ENCODE data around the gene STIL. TPM values are rescaled to one million over a fixed set of nuclear protein-coding genes. Genes with fewer than 3 reads are reported as not detected.

Gene STIL
- polyA plus RNA-seq, 1 donor (not counting 4 experiments of a cell fraction or from before 2014, with no cell fraction given): 10.5 TPM

DNA sequence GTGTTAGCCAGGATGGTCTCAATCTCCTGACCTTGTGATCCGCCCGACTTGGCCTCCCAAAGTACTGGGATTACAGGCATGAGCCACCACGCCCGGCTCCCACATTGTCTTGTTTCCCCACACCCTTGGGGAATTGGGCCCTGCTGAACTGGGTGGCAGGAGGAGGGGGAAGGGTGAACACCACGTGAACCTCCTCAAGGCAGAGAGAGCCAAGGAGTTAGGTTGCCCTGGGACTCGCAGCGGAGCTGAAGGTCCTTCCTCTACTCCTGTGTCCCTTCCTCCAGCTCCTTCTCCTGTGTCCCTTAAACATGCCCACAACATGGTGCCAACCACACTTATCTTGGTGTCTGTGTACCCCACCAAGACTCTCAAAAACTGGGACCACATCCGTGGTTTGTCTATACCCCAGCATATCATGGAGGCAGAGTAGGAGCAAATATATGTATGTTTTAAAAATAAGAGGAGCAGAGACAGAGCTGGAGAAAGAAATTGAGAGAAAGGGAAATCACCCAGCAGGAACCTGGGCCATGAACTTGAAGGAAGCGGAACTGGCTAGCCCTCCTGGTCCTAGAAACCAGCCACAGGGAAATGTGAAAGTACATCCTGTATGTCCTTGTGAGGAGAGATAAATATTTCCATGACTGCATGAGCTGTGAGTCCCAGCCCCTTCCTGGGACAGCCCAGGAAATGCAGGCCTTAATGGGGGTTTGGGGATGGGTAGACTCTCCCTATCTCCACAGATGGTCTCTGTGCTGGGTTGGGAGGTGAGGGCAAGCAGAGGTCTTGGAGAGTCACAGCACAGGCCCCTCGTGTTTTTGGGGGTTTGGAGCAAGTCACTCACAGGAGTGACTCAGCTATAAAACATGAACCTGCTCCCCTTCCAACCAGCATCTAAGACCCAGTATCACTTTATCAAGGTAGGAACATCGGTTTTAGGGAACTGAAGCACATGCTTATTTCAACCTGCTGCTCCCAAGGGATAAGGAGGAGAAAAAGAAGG is 72.5 kb downstream of the STIL start:
- Histone ChIP-seq H3K27me3 (ENCODE audit: control insufficient read depth, extremely low read depth, insufficient read depth, low read length) (no peaks in the 10 kb centered on the region), H3K27ac (ENCODE audit: control insufficient read depth, insufficient read depth, low read length) (no peak overlapping the region), H3K9ac (ENCODE audit: control insufficient read depth, extremely low read depth, insufficient read depth, low read length) (no peak overlapping the region), H3K79me2 (ENCODE audit: control insufficient read depth, insufficient read depth, low read length) (no peaks in the 10 kb centered on the region), H3K36me3 (ENCODE audit: control insufficient read depth in 2 of 2, extremely low read depth in 1 of 2, insufficient read depth in 2 of 2, low read length in 2 of 2) (no peaks in the 10 kb centered on the region), H3K9me1 (ENCODE audit: control insufficient read depth, extremely low read depth, insufficient read depth, low read length) (no peaks in the 10 kb centered on the region), H3K4me1 (ENCODE audit: control insufficient read depth, extremely low read depth, insufficient read depth, low read length) (no peaks in the 10 kb centered on the region), H3K4me2 (ENCODE audit: control insufficient read depth, extremely low read depth, insufficient read depth, low read depth, low read length) (no peak overlapping the region), H4K20me1 (ENCODE audit: control insufficient read depth, extremely low read depth, insufficient read depth, low read length) (no peaks in the 10 kb centered on the region), H3K4me3 (ENCODE audit: control insufficient read depth in 2 of 3, extremely low read depth in 1 of 3, insufficient read depth in 2 of 3, low read depth in 1 of 3, low read length in 3 of 3) (no peak overlapping the region), H2AFZ (ENCODE audit: control insufficient read depth, low read length) (no peak overlapping the region), H3K9me3 (ENCODE audit: control insufficient read depth, low read depth, low read length) (no peaks in the 10 kb centered on the region)
- DNase-seq (ENCODE audit: low read depth, low spot score) (no peak), FAIRE-seq (no peak)
- dilution Hi-C loops (cut with MboI; ENCODE audit: extremely low pct_ligation_motif_present, low sequenced_read_pairs): no loop called here
- TF ChIP-seq, protein P1, sequence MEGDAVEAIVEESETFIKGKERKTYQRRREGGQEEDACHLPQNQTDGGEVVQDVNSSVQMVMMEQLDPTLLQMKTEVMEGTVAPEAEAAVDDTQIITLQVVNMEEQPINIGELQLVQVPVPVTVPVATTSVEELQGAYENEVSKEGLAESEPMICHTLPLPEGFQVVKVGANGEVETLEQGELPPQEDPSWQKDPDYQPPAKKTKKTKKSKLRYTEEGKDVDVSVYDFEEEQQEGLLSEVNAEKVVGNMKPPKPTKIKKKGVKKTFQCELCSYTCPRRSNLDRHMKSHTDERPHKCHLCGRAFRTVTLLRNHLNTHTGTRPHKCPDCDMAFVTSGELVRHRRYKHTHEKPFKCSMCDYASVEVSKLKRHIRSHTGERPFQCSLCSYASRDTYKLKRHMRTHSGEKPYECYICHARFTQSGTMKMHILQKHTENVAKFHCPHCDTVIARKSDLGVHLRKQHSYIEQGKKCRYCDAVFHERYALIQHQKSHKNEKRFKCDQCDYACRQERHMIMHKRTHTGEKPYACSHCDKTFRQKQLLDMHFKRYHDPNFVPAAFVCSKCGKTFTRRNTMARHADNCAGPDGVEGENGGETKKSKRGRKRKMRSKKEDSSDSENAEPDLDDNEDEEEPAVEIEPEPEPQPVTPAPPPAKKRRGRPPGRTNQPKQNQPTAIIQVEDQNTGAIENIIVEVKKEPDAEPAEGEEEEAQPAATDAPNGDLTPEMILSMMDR (optimal IDR thresholded peaks at IDR 0.05 in 1 of 3, IDR thresholded peaks at IDR 0.05 in 1 of 3, conservative IDR thresholded peaks at IDR 0.05 in 1 of 3; ENCODE audit: extremely low read depth in 1 of 3, insufficient read depth in 2 of 3, low read length in 3 of 3): no peak
- TF ChIP-seq EZH2 (IDR thresholded peaks at IDR 0.05; ENCODE audit: low read length): no peak

DNA sequence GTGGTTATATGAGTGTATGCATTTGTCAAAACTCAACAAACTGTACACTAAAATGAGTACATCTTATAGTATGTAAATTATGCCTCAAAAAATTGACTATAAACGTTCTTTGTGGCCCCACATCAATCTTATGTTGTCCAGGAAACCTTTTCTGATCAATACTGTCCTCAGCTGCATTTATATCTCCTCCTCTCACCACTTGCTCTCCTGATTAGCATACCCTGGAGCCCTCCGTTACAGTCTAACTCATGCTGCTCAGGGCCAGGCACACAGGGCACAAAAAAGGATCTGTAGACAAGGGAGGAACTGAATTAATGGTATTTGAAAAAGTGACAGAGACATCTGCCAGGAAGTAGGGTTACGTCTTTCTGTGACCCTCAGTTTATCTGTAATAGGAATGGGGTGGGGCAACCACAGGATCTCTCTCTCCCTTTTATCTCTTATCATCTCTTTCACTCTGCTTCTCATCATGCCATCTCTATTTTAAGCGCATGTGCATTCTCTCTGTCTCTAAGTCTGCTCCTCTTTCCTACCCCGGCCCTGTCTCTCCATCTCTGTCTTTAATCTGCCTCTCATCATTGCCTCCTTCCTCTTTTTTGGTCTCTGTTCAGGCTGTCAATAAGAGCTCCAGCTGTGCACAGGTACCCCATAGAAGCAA is 74.9 kb downstream of the STIL start:
- Histone ChIP-seq H3K27me3 (ENCODE audit: control insufficient read depth, extremely low read depth, insufficient read depth, low read length) (peaks cover 8% of the 10 kb centered on the region), H3K9me1 (ENCODE audit: control insufficient read depth, extremely low read depth, insufficient read depth, low read length) (no peaks in the 10 kb centered on the region)

More for the DNA sequence above, 74.9 kb downstream of the STIL start:
- no peak overlapping the region for H3K4me3 ChIP-seq (ENCODE audit: control insufficient read depth in 2 of 3, extremely low read depth in 1 of 3, insufficient read depth in 2 of 3, low read depth in 1 of 3, low read length in 3 of 3)
- H2AFZ ChIP-seq (ENCODE audit: control insufficient read depth, low read length): no peak overlapping the region
- H3K4me1 ChIP-seq (ENCODE audit: control insufficient read depth, extremely low read depth, insufficient read depth, low read length): no peaks in the 10 kb centered on the region
- H3K79me2 ChIP-seq (ENCODE audit: control insufficient read depth, insufficient read depth, low read length): no peaks in the 10 kb centered on the region
- TF ChIP-seq EZH2 (IDR thresholded peaks at IDR 0.05; ENCODE audit: low read length): no peak
- TF ChIP-seq, protein P1 (optimal IDR thresholded peaks at IDR 0.05 in 1 of 3, IDR thresholded peaks at IDR 0.05 in 1 of 3, conservative IDR thresholded peaks at IDR 0.05 in 1 of 3; ENCODE audit: extremely low read depth in 1 of 3, insufficient read depth in 2 of 3, low read length in 3 of 3): no peak
- no peak overlapping the region for H3K27ac ChIP-seq (ENCODE audit: control insufficient read depth, insufficient read depth, low read length)
- no peaks in the 10 kb centered on the region for H3K36me3 ChIP-seq (ENCODE audit: control insufficient read depth in 2 of 2, extremely low read depth in 1 of 2, insufficient read depth in 2 of 2, low read length in 2 of 2)
- H3K9ac ChIP-seq (ENCODE audit: control insufficient read depth, extremely low read depth, insufficient read depth, low read length): no peak overlapping the region
- dilution Hi-C loops (cut with MboI; ENCODE audit: extremely low pct_ligation_motif_present, low sequenced_read_pairs): no loop called here
- no peaks in the 10 kb centered on the region for H3K9me3 ChIP-seq (ENCODE audit: control insufficient read depth, low read depth, low read length)
- no peaks in the 10 kb centered on the region for H4K20me1 ChIP-seq (ENCODE audit: control insufficient read depth, extremely low read depth, insufficient read depth, low read length)
- DNase-seq (ENCODE audit: low read depth, low spot score) (no peak), FAIRE-seq (no peak)
- no peak overlapping the region for H3K4me2 ChIP-seq (ENCODE audit: control insufficient read depth, extremely low read depth, insufficient read depth, low read depth, low read length)

Measured in keratinocyte (primary cell).